ENCODE measurements around the gene GPRC5D.

Gene GPRC5D

DNA sequence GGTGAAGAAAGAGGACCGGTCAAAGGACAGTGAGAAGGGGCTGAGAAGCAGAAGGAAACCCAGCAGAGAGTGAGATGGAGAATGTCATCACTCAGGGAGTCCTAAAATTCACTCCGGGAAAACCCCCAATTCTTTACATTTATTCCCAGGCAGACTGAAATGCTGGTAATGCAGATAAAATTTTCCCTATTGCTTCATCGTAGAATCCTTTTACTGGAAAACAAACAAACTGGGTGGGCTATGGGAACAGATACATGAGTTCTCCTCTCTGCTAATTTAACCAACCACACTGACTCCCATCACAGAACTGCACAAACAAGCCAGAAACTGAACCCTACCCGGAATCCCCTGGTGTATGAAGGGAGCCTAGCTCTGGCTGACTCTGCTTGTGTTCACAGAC, 27.2 kb upstream of the GPRC5D start:
- no peak for DNase-seq

DNA sequence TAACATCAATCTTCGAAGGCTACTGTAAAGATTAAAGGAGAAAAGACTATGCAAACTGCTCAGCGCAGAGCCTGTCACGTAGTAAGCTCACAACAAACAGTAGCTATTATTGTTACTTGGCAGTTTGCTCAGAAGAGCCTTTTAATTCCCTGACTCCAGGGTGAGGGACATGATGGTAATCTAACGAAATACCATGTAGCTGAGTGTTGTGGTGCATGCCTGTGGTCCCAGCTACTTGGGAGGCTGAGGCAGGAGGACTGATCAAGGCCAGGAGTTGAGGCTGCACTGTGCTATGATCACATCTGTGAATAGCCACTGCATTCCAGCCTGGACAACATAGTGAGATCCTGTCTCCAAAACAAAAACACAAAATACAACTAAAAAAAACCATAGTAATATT, 25.3 kb upstream of the GPRC5D start:
- DNase-seq, result no peak

DNA sequence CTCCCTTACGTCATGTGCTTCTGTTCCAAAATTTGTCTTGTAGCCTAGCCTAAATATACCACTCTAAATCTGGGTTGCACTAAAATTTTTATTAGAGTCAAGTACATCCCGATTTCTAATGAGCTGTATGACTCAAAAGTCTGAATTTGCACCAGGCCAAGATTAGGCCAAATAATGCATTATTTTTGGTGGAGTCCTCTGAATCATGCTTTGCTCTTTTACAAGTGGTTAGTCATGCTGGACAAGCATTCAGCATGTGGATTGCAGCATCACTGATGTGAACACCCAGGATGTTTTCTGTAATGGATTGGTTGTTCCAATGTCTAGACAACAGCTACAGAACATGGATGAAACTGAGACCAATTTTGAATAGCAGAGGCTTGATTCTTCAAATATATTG, 24.4 kb upstream of the GPRC5D start:
- DNase-seq, result no peak

DNA sequence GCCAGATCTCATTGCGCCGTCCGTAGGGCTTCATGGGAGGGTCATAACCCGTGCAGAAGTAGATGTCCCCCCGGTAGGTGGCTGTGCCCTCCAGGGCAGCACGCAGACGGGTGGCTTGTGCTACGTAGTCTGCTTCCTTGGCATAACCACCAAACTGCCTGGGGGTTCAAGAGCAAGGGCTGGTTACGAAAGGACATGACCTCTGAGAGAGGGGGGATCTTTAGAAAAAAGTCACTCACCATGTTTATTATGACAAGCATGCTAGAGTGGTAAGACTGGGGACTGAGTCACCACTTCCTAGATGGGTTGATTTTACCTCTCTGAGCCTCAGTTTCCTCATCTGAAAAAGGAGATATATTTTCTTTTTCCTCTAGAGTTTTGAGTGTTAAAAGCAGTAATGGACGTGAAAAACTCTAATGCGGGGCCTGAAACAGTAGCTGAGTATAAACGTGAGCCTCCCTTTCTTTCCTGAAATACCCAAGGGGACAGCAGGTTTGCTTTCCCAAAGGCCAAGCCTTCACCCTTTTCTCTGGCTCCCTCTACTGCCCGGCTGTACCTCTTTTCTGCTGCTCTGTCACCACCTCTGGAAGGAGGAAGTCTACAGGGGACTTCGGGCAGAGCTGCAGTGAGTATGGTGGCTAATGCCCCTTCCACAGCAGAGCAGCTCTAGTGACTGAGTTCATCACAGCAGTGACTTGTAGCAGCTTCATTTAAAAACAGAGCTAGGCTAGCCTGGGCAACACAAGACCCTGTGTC, 23.5 kb upstream of the GPRC5D start:
- DNase-seq, result no peak

DNA sequence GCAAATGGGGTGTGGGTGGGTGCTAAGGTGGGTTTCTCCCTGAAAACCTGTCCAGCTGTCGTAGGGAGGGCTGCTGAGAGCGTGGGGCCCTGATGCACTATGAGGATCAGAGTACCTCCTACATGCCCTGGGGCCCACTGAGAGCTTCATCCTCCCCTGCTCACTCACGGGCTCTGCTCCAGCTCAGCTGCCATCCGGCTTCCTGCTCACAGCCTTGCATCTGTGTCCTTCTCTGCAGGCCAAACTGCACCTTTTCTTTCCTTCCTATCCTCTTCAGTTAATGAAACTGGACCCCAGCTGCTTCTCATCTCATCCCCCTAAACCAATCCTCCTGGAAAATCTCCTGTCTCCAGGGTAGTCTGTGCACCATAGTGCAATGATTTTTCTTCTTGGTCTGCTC, 22.2 kb upstream of the GPRC5D start:
- no peak for DNase-seq

DNA sequence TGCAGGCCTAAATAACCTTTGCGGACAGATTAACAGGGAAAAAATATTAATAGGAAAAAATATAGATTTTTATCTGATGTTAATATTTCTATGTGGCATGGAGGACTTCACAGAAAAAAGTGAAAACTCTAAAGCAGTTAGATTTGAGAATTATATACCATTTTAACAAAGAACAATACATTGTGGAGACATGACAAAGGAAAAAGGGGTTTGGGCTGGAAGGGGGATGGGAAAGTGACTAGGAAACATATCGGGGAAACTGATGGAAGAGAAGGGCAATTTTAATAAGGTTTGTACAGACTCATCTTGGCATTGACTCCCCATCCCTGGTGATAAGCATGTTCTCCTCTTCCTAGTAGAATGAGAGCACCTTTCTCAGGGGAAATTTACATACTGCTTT, 21.0 kb upstream of the GPRC5D start:
- DNase-seq, result no peak

DNA sequence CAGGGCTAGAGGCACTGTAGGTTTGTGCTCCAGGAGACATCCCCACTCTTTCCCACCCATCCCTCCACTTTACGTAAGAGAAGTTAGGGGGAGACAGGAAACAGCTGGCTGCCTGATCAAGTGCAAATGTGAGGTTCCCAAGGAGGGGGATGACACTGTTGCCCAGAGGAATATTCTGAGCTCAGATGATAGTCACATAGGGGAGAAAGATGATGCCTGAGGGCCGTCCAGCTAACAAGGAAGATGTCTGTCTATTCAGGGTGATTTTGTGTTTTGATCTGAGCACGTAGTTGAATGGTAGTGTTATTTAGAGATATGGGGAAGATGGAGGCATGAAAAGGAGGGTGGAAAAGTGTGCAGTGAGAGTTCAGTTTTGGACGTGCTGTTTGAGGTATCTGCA, 13.9 kb upstream of the GPRC5D start:
- DNase-seq, result no peak

DNA sequence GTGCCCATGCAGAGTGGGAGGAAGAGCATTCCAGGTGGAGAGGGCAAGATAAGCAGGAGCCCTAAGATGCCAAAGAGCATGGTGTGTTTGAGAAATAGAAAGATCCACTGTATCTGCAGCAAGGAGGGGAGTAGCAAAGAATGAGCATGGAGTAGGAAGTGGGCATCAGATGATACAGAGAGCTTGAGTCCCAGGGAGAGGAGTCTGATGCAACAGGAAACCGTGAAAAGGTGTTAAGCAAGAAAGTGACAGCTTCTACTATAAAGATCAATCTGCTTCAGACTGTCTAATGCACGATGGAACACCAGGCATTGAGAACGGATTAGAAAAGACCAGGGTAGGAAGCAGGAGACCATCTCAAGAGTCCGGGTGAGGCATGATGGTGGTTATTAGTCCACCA, 12.3 kb upstream of the GPRC5D start:
- DNase-seq, result no peak

DNA sequence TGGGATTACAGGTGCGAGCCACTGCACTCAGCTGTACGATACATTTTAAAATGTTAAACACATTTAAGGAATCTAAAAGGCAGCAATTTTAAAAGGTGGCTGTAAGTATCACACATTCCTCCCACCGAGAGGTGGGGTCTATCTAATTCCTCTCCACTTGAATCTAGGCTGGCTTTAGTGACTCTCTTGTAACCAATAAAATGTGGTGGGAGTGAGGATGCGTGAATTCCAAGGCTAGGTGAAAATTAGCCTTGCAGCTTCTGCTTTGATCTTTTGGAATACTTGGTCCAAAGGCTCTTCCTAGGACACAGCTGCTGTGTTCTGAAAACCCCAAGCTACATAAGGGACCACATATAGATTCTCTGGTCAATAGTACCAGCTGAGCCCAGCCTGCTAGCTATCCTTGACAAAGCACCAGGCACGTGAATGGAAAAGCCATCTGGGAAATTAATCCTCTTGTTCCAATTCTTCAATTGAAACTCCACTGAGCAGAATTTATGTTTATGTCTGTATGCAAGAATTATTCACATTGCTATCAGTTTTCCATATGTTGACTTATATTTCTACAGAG, 8.8 kb upstream of the GPRC5D start:
- no peak for DNase-seq

DNA sequence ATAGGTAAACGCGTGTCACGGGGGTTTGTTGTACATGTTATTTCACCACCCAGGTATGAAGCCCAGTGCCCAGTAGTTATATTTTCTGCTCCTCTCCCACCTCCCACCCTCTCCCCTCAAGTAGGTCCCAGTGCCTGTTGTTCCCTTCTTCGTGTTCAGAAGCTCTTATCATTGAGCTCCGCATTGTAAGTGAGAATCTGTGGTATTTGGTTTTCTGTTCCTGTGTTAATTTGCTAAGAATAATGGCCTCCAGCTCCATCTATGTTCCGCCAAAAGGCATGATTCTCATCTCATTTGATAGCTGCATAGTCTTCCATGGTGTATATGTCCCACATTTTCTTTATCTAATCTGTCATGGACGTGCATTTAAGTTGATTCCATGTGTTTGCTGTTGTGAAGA, 6.9 kb upstream of the GPRC5D start:
- no peak for DNase-seq

DNA sequence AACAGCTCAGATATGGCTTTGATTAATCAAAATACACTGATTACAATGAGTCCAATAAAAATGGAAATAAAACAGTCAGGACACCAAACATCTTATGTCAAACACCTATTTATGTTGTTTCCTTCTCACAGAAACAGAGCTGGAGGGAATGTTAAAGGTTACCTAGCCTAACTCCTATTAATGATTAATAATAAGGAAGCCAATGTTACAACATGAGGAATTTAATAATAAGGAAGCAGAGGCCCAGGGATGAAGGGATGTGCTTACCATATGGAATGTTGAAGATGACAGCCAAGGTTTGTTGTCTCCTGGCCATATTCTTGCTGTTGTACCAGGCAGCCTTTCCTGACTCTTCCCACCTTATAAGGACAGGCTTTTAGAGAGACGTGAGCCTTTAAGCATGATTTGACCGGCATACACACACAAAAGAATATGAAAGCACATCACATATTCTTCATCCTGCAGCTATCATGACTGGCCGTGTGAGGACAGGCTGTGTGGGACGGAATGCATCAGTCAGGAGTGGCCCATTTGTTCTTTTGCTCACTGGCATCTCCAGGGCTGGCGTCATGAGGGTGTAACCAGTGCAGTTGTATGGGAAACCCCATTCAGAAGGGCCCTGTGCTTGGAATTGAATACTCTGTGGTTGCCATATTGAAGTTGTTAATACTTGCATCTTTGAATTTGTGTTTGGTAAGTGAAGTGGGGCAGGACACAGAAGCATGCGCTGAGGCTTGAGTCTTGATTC, 3.1 kb upstream of the GPRC5D start:
- no peak for DNase-seq

DNA sequence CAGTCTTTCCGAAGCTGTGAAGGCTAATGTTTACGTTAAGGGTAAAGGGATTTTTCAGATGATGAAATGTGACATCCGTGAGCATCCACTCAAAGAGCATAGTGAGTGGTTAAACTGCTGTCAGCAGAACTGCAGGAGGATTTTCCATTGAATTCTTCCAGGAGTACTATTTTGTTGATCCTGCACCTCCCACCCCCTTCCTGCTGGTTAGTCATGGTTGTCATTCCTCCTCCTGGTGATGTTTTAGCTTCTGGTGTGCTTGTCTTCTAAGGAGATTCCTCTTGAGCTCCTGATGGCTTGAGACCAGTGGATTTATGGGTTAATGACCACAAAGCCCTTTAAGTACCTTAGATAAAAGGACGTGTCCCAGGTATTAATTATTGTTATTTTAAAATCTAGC, 2.4 kb upstream of the GPRC5D start:
- no peak for DNase-seq

DNA sequence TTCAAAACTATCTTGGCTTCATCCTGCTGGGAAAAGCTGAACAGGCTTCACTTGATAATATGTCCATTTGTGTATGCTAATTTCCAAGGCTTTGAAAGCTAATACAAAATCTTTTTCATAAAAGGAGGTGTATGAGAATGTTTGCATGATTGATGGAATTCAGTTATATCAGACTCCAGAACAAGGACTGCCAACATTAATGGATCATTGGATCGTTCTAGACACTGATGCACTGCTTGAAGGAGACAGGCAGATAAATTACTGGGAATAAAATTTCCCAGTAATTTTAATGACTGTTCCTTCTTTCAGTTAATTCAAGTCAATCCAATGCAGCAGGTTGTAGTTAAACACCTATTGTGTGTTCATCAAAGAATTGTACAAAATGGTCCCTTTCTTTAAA, 466 bp downstream of the GPRC5D start:
- no peak for DNase-seq

DNA sequence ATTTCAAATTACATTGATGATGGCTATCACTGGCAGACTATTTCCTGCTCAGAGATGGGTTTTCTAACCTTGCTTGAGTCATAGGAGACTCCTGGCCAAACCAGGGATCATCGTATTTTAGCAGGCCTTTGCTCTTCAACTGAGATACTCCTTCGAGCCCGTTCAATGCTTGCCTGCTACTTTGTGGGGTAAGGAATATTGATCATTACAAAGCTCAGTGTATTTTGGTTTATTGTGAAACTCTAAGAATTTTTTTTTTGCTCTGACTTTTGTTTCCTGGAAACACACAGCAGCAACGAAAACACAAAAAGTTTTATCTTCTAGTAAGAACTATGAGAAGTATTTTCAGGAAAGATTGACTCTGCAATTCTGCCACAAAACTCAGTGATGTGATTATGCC, 4.1 kb downstream of the GPRC5D start:
- no peak for DNase-seq

DNA sequence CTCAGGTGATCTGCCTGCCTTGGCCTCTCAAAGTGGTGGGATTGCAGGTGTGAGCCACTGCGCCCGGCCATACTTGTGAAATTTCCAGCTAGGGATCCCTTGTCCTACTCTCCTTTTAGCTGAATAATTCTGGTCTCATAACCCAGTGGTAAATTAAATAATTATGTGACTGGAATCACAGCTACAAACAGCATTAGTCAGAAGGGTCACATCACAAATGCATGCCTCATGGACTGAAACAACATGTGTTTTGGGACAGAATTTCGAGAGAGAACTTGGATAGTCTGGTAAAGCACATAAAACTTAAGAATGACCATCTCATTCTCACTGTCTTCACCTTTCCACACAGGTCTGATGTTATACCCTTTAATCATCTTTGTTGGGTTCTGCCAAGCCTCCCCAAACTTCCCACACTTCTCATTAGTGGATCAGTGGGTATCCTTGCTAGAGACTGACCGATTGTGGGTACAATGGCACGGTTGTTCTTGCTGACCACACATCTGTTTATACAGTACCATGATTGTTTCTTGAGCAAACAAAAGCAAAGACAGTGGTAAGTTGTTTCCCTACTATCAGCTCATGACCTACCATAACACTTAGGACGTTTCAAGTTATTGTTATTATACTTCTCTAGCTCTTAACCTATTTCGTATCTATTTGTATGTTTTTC, 5.1 kb downstream of the GPRC5D start:
- no peak for DNase-seq

DNA sequence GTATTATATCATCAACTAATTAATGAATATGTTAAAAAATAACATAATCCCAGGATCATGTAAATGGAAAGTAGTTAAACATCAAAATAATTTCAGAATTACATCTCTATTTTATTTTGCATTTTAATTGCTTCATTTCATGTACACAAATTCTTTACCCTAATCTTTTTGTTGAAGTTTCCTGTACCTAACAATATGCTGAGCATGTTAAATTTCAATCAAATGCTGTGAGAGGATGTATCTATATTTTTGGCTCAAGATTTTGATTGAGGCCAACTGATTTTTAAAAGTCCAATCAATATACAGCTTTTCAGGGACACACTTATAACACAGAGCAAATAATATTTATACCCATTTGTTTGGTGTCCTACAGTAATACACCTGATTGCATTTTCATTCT, 6.4 kb downstream of the GPRC5D start:
- DNase-seq, result no peak

DNA sequence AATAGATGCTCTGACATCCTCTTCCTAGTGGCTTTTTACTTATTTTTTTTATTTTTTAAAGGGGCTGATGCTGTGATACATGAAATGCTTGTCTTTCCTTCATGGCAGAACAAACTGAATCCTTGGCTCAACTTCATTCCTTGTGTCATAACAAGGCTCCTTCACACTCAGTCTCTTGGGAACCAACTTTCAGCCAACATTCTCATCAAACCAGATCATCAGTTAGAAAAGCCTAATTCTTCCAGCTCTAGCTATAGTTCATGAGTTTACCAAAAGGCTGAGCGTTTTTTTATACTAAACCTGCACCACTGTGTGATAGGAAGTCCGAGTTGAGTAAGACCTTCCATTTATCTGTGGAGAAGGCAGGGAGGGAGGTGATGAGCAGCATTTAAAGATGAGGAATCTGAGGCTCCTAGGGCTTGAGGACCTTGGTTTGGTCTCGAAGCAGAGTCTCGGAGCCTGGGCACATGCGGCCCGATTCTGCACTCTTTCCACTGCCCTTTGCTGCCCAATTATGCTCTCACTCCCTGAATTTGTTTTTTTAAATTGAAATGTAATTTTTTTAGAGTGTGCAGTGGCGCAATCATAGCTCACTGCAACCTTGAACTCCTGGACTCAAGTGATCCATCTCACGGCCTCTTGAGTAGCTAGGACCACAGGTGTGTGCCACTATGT, 8.2 kb downstream of the GPRC5D start:
- DNase-seq, result no peak

DNA sequence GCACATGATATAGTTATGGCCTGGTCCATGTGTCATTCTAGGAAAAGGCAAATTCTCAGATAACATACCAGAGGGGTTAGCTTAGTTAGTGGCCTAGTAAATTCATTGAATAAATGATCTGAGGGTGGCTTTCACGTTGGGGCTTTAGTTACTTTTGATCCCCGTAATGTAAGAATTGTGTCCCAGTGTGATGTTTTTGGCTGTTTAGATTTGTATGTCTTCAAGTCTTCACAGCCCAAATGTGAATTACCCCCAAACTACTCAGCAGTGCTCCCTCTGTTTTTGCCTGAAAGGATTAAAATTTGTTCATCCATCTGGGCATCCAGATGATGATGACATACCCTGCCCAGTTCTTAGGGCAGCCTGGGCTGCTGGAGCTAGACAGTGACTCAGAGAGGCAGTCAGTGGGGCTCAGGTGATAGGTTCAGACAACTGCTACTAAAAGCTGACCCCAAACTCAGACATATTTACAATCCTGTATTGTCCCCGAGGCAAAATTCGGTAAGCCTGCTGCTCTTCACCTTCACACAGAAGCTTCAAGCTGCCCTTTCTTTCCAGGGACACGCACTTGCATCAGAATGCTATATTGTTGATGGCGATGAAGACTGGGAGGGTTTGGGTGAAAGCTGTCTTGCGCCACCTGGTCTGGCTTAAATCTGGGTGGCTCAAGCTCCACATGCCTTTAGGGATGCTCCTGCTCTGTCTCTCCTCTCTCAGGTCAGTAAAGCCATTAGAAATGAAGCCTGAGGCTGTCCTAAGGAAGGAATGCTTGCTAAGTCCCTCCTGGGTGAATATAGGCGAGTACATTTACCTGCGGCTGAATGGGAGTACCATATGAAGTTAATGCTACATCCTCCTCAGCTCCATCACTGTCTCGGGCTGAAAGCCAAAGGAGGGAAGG, 10.3 kb downstream of the GPRC5D start:
- DNase-seq, result no peak

DNA sequence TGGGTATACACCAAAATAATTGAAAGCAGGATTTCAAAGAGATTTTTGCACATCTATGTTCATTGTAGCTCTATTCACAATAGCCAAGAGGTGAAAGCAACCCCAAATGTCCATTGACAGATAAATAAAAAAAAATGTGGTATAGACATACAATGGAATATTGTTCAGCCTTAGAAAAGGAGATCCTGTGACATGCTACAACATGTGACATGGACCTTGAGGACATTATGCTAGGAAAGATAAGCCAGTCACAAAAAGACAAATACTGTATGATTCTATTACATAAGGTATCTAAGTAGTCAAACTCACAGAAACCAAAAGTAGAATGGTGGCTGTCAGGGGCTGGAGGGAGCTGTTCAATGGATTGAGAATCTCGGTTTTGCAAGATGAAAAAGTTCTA, 12.1 kb downstream of the GPRC5D start:
- DNase-seq, result no peak

DNA sequence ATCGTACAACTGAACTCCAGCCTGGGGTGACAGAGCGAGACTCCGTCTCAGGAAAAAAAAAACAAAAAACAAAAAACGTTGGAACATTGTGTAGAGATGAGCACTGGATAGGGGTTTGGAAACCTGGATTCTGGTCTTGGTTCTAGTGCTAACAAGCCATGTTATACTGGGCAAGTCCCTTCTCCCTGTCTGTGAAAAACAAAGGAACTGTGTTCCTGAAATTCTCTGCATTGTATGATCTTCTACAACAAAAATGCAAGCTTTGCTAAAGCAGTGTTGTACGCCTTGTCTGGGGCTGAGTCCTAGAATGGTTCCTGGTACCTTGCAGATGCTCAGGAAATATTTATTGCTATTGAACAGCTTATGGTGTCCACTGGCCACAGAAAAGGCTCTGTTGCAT, 13.4 kb downstream of the GPRC5D start:
- no peak for DNase-seq

DNA sequence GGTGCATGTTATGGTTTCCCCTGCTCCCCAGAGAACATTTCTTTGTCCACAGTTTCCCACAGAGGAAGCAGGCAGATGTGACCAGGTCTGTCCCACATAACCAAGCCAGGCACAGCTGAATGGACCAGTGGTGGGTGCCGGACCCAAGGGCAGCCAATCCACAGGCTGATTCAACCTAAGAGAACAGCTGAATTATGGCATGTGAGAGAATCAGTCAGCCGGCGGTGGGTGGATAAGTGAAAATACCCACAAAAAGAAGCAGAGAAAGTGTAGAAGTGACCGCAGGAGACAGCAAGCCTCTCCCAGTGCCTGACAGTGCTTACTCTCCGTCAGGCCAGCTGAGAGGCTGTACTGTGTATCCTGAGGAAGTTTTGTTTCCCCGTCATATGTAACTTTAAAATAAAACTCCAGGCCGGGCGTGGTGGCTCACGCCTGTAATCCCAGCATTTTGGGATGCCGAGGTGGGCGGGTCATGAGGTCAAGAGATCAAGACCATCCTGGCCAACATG, 14.9 kb downstream of the GPRC5D start:
- no peak for DNase-seq

DNA sequence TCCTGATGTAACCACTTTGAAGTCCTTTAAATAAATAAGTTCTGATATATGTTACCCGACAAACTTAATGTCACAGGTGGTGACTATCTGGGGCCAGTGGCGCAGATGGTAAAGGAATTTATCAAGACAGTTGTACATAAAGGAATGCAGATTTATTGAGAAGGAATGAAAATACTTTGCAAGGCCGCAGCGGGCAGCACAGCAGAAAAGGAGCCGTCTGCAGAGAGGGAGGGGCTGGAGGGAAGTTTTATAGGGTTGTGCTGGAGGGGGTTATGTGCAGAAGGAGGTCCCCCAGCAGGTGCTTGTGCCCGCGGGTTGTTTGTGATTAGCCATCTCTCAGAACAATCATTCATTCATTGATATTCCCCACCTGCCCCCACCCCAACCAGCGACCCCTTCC, 17.4 kb downstream of the GPRC5D start:
- DNase-seq, result no peak

Data from stimulated activated CD4-positive, alpha-beta T cell treated with anti-CD3 and anti-CD28 coated beads, Interleukin-2, amount 100 ng/mL, for 48 hours (primary cell).